ENCODE data around the gene CACHD1.

- TF ChIP-seq POLR2A (IDR thresholded peaks at IDR 0.05) (no peak), CTCF (IDR thresholded peaks at IDR 0.05) (no peak), POLR2AphosphoS5 (IDR thresholded peaks at IDR 0.05) (no peak), EP300 (IDR thresholded peaks at IDR 0.05) (no peak)
These were observed 210.7 kb downstream of the CACHD1 start for GRCh38 chr1:64680599-64680998.
